A549 (cell line): Measurements from ENCODE around the gene SGPL1.

Experiments used
- CTCF ChIP-seq: fragments of >200 bp; sonication (Bioruptor Twin); formaldehyde crosslinking; IDR thresholded peaks from 3 replicates; pipeline ENCODE4 v1.5.1; 2016
- EP300 ChIP-seq, 2 experiments: fragments of >200 bp; sonication (Bioruptor Twin); formaldehyde crosslinking; IDR thresholded peaks; 2 replicates in 1 of 2; 3 replicates in 1 of 2; pipeline ENCODE4 v1.6.1; 2016 to 2017

- TF ChIP-seq CTCF (no peak), EP300 (IDR thresholded peaks at IDR 0.05) (no peak)
Measured at GRCh38 chr10:70898687-70899086, 82.9 kb downstream of the SGPL1 start.
